ENCODE measurements around the gene TMX4.
A peak's percentile ranks its signal among the peaks of the same experiment; 100 is the strongest.

TMX4 gene

DNA sequence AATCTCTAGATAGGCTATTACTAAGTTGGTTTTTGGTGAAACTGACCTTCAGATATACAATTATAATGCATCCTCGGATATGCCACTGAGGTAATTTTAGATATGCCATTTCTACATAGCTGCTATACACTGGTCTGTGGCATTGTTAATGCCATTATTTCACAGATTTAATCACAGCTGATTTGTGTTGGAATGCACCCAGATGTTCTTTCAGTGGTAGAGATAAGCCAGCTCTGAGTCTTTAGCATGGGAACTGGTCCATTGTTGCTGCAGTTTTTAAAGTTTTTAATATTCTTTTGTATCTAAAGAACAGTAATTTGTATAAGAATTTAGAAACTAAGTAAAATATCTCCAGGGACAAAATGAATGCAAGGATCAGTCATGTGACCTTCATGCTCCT is 6.8 kb downstream of the TMX4 start:
- no peak for DNase-seq

DNA sequence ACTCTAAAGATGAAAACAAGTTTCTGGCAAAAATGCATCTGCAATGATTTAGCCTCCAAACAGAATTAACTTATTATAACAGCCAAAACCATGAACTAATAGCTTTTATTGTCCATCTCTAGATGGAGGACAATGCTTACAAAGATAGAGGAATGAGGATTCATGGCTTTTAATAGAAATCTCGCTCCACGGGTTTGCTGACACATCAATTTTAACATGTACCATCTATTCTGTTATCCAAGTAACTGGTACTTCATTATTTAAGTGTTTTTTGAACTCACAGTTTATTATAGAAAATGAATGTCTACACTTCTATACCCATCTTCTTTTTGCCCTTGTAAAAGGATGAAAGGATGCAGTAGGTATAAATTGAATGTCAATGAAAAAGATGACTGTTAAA is 10.8 kb downstream of the TMX4 start:
- no peak for DNase-seq

DNA sequence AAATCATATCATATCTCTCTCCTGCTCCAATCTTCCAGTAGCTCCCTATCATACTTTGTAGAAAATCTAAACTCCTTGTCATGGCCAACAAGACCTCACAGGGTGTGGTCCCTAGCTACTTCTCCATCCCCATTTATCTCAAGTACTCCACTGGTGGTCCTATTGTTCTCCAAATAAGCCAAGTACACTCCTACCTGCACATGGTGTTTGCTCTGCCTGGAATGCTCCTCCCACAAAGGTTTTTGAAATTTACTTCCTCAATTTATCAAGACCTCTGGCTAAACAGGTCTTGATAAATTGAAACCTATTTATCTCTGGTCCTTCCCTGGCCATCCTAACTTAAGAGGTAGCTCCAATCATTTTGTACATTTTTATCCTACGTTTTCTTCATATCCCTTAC is 12.1 kb downstream of the TMX4 start:
- DNase-seq, result peak; percentile 72

DNA sequence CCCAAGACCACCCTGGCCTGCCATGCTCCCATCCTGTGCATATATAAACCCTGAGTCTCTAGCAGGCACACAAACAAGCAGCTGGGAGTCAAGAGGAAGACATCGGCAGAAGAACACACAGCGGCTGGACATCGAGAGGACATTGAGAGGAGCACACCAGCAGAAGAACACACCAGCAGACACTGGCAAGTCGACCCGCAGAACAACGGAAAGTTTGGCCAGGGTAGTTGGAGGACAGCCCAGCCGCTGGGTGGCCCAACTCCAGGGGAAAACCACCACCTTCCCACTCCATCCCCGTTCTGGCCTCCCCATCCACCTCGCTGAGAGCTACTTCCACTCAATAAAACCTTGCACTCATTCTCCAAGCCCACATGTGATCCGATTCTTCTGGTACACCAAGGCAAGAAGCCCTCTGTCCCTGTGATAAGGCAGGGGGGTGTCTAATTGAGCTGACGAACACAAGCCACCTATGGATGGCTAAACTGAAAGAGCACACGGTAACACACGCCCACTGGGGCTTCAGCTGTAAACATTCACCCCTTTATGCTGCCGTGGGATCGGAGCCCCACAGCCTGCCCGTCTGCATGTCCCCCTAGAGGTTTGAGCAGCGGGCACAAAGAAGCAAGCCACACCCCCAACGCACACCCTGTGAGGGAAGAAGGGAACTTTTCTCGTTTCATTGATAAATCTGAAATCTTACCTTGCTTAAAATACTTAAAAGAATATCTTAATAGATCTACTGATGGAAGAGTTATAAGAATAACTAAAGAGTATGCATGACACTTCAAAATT is 13.8 kb downstream of the TMX4 start:
- DNase-seq, result no peak

DNA sequence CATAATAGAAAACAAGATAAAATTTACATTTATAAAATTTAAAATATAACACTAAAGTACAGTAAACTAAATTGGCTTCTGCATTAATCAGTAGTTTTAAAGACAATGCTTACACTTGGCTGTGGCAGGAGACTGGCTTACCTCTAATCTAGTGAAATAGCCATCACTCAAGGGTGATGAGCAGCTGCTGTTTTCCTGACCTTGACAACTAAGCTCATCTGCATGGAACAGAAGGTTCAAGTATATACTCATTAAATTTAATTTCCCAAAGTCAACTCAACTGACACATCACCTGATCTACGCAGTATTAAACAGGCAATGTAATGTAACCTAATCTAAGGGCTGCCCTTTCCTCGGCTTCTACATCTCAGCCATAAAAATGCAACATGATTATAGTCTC is 14.5 kb downstream of the TMX4 start:
- peak; percentile 37 for DNase-seq

DNA sequence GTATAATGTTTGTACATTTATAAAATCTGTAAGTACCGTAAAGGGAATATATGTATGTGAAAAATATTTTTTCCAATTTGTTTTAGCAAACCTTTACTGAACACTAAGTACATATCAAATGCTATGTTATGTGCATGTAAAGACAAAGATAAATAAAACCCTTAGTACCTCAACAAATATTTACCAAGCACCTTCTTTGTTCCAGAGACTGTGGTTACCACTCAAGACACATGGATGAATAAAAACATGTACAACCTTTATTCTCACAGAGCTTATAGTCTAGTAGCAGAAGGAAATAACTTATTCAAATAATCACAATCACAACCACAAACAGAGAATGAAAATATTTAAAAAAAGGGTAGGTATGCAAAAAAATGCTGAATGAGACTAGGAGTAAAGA is 17.5 kb downstream of the TMX4 start:
- peak; percentile 47 for DNase-seq

DNA sequence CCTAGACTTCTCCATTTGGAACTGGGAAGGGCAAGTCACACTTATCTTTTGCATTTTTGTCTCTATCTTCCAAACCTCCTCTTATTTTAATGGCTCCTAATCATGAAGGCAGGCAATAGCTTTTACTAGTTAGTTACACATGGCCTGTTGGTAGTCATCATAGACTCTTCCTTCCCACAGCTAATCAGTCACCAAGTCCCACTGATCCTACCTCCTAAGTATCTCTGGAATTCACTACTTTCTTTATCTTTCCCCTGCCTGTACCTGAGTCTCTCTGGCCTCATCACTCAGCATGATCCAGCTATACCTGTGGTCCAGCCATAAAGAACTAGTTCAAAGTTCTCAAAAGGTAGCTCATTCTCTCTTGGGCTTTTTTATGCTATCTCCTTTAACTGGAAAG is 18.8 kb downstream of the TMX4 start:
- no peak for DNase-seq

DNA sequence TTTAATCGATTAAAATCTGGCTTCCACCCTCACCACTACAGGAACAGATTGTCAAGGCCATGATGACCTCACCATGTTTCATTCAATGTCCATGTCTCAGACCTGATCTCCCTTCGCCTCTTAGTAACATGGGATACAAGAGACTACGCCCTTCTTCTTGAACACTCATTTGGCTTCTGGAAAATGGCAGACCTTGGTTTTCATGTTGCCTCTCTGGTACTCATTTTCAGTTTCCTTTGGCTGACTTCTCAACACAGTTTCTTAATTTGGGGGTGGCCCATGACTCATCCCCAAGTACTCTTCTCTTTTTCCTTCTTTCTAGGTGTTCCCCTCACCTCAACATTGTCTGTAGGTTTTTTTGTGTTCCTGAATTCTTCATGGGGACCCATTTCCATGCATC is 22.7 kb downstream of the TMX4 start:
- DNase-seq, result no peak

DNA sequence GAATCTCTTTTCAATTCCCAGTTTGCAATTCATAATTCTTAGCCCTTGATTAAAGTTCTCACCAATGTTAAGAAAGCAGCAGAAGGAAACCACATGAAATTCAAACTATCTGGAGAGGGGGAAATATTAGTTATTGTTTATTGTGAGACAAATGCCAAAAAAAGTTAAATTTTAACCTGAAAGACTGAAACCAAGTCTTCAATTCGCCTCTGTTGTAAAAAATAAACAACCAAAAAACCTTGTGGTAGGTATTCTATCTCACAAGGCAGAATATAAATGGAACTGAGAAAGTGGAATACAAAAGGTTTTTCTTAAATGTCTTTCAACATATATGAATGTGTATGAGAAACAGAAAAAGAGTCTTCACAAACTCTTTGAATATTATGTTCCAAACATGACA is 24.8 kb downstream of the TMX4 start:
- DNase-seq, result no peak

DNA sequence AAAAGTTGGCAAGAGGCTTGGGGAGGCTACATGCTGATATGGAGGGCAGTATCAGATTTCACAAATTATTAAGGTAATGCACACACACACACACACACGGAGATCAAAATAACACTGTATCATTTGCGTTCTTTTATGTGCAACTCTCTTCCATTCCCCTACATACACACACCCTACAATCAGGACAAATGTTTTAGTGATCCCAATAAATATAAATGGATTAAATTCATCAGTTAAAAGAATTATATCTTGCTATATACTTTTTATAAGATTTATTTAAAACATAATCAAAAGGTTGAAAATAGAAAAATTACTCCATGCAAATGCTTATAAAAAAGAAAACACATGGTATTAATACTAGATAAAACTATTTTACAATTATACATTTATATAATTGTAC is 25.9 kb downstream of the TMX4 start:
- DNase-seq, result no peak

DNA sequence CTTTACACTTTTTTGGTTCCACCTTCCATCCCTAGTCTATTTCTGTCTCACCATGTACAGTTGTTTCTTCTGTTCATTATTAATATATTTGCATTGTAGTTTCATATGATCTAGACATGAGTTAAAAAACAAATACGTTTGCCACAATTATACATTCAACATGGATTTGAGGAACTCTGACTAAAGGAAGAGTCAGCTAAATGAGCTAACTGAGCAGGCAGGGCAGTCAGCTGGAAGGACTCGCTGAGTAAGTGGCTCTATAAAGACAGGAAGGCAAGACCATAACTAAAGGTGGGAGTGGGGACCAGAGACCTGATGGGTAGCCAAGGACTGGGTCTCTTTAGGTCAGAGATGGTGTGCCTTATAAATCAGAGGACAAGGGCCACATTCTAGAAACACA is 26.3 kb downstream of the TMX4 start:
- no peak for DNase-seq

DNA sequence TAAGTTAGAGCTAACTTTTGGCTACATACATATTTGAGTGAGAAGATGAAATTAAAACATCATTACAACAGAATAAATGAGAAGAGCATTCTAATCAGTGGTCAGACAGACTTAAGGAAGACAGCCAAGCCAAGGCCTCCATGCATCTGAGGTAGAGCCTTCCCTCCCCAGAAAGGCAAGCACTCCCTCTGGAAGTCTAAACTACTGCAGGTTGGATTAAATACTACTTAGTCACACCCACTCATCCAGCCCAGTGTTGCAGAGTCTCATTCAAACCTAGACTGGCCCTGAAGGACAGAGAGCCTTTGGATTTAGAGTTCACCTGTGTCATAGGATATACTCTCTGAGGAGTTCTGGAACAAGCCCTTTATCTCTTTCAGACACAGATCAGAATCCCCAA is 29.2 kb downstream of the TMX4 start:
- no peak for DNase-seq

DNA sequence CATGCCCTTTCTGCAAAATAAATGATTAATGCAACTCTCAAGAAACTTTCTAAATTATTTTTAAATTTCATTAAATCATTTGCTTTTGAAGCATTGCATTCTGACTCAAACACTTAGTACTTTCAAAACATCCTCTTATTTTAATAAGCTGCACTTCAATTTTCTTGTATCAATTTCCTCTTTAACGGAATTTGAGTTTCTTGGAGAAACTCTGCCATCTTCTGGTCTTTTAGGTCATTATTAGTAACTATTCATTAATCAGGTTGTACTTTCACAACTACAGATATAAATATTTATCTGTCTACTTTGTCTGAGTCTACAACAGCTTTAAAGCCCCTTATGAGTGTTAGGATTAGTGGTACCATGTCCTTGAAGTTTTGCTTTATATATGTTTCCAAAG is 30.2 kb downstream of the TMX4 start:
- DNase-seq, result no peak

DNA sequence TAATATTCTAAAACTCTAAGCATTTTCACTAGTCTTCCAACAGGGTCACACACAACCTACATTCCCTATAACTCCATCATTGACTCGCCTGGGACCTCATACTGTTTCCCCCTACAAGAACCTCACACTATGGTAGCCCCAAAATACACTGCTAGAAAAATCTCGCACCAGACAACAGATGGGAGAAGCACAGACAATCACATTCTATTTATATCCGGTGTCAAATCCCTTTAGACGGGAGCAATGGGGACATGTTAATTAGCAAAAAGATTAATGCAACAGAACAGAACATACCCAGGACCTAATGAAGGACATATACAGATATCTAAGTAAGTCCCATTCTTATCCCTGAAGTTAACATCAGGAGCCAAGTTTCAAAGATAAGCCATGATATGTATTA is 33.6 kb downstream of the TMX4 start:
- no peak for DNase-seq

DNA sequence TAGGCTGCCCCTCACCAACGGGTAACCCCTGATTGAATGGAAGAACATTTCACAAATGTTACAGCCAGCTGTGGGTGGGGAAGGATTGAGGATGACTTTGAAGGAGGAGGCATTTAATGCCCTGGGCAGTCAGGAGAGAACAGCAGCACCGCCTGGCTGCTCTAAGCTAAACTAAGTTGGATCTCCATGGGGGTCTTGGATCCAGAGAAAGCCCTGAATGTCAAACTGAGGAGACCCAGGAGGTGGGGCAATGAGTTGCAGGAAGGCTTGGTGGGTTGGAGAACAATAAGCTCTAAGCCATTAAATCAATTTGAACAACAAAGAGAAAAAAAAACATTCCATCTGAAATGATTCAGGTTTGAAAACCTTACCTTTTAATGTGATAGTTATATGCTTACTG is 35.4 kb downstream of the TMX4 start:
- DNase-seq, result no peak

DNA sequence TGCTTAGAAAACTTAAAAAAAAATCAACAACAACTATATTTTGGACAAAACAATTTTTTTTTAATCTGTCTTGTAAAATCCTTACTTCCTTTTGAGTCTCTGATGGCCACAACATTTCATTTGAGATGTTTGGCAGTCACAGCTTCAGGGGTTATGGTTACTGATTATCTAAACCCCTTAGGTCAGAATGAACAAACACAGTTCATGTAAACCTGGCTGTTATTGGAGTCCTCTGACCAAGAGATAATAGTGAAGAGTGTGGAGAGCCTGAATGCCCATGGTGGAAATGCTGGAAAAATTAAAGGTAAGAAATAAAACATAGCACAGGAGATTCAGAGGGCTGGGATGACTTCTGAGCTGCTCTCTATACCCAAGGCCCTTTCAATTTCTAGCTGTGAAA is 38.2 kb downstream of the TMX4 start:
- no peak for DNase-seq

DNA sequence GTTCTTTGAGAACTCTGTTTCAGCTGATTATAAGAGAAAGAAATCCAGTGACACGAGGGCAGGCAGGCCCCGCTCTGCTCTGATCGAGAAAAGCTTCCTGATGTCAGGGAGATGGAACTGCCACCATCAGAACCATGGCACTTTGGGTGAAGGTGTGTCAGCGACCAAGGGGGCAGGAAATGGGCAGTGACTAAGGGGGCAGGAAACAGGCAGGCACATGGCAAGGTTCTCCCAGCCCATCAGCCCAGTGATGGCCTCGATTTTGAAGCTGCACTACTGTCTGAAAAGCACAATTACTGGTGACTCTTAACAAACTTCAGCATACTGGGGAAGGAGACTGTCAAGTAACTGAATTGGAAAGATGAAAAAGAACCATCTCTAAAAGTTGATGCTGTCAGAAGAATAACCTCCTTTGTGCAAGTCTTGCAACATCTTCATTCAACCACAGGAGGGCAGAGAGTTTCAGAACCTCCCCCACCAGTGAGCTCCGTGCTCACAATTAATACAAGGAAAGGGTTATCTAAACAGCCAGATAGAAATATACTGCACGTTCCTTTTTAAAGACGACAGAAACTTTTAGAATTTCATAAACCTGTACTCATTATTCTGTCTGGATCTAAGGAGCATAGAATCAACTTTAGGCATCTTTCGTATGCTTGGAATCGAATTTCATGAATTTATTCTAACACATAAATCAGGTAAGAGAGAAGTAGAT is 39.1 kb downstream of the TMX4 start:
- DNase-seq, result no peak

DNA sequence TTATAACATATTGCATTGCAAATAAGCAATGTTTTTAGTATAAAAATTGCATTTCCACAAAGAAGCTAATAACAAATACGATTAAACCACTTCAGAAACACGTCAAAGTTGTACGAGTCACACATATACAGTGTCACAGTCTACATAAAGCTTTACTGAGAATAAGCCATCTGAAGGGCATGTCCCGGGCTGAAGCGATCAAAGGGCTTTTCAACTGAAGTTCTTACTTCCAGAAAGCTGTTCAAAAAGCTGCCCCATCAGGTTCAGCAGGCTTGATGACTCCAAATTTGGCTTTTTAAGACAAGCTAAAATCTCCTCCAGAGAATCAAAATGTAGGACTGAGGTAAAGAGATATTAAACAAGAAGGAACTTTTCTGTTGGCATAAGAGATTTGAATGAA is 41.9 kb downstream of the TMX4 start:
- DNase-seq, result no peak

DNA sequence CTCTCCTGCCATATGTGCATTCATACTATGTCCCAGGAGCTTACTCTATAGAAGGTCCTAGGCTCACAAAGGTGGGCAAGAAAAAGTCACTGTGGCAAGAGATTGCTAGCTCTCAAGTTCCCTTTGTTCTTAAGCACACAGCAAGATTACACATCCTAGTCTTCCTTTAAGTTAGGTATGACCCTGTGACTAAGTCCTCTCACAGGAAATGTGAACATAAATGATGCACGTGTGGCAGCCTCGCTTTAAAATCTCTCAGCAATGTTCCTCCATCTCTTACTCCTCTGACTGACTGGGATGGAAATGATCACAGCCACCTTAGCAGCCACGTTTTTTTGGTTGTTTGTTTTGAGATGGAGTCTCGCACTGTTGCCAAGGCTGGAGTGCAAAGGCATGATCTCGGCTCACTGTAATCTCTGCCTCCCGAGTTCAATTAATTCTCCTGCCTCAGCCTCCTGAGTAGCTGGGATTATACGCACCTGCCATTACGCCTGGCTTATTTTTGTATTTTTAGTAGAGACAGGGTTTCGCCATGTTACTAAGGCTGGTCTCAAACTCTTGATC is 43.6 kb downstream of the TMX4 start:
- DNase-seq, result no peak

DNA sequence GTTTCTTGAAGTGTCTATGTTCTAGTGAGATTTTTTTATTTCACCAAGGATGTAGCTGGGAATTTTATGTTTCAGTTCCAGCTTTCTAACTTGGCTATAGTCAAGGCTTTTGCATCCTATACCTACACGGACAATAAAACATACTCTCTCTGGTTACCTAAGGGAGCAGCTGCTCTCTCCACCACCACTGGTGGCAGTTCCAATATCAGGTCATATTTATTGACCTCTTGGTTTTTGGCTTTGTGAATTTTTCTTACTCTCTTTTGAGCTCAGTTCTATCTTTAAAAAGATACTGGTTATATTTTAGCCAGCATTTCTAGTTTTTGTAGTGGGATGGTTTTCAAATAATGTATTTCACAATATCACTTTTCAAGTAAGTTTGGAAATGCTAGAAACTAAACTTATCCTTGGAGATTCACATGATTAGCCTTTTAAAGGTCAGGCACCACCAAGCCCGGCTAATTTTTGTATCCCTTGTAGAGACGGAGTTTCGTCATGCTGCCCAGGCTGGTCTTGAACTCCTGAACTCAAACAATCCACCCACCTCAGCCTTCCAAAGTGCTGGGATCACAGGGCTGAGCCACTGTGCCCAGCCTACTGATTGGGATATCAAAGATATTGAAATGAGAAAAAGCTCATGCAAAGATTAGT is 44.7 kb downstream of the TMX4 start:
- no peak for DNase-seq

DNA sequence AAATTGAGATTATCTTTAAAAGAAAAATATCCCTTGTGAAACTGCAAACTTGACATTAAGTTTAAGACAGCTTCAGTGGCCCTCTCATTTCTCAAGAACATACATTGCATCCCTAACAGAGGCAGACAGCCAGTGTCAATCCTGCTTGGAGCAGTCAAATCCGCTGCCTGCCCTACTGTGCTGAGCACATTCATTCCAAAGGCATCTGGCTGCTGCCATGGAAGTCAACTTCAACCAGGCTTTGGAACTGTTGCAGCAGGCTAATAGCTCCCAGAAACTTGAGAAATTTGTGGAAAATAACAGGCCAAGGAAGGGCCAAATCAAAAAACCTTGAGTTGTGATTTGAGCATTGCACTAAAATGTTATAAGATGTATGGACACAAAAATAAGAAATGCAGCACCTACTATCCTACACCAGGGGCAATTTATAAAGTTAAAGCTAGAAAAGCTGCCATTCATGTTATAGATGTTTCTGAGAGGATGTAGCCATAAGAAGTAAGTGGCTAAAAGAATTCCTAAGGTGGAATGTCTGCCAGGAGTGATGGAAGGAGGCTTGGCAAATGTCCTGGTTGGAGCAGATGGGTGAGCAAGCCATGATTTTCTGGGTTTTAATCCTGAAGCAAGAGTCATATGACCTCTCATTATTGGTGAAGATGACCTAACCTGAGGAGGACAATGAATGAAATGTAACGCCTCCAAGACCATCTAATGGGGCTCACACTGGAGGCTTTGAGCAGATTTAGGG is 47.9 kb downstream of the TMX4 start:
- DNase-seq, result no peak

DNA sequence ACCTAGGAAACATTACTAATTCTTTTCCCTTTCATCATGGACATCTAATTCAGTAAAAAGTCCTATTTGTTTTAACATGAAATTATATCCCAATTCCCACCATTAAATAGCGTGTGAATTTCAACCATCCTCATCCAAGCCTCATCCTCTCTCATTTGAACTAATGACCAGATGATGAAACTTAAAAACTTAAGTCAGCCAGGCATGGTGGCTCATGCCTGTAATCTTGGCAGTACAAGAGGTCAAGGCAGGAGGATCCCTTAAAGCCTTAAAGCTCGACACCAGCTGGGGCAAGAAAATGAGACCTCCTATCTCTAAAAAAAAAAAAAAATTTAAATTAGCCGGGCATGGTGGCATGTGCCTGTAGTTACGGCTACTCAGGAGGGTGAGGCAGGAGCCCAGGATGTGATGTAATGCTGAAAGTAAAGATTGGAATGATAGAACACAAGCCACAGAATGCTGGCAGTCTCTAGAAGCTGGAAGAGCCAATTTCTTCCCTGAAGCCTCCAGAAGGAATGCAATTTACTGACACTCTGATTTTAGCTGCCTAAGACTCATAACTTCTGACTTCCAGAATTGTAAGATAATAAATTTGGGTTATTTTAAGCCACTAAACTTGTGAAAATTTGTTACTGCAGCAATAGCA is 52.2 kb downstream of the TMX4 start:
- DNase-seq, result no peak

DNA sequence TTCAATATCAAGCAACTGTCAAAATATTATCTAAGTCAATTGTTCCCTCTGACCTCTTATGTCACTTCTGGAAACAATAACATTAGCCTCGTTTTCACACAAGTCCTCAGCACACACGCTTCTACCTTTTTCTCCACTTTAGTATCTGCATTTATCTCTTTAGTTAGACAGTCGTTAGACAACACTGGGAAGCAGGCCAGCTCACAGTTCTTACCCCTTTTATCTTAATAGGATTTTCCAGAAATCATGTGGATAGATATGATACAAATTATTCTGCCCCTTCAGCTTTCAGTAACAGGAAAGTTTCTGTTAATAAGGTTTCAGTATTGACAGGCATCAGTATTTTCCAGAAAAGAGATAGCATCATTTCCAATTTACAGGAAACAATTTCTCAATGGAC is 53.4 kb downstream of the TMX4 start:
- no peak for DNase-seq

Data from DMS153 (cell line).